GM21717 (cell line): ENCODE data around the gene WDR37.
"Not testable (repeated sequence)": the region's sequence is repeated elsewhere in the genome, so short reads cannot be mapped to it uniquely, and the experiment has no call there.

ENCODE experiments used
- ATAC-seq: cut with Tn5 transposase; IDR thresholded peaks from one replicate; pipeline ENCODE4 v1.9.1; 2021; ENCODE audit warnings: mild to moderate bottlenecking, moderate library complexity; ENCODE audit not compliant: unreplicated experiment

Gene WDR37

GRCh38 chr10:1101946-1102345 lies 45.8 kb downstream of the WDR37 start:
- ATAC-seq = no peak

GRCh38 chr10:1102416-1102815 lies 46.2 kb downstream of the WDR37 start:
- no peak for ATAC-seq

DNA sequence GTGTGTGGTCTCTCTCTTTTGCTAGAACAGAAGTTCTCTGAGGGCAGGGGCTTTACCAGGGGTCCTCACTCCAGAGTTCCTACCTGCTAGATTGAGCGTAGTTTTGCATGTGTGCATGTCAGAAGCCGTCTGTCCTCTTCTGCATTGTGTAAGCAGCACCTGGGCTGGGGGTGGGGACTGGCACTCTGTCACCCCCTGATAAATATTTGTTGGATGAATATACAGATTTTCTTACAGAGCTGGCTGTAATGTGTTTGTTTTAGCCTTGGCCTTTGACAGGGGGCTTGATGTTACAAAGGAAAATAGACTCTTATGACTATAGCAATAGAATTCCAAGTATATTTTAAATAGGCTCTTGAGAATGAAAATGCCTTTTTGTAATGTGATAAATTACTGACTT lies 46.6 kb downstream of the WDR37 start:
- no peak for ATAC-seq

- ATAC-seq = no peak
These were observed 47.4 kb downstream of the WDR37 start for GRCh38 chr10:1103551-1103950.

- no peak for ATAC-seq
These were observed 48.8 kb downstream of the WDR37 start for GRCh38 chr10:1104971-1105370.

DNA sequence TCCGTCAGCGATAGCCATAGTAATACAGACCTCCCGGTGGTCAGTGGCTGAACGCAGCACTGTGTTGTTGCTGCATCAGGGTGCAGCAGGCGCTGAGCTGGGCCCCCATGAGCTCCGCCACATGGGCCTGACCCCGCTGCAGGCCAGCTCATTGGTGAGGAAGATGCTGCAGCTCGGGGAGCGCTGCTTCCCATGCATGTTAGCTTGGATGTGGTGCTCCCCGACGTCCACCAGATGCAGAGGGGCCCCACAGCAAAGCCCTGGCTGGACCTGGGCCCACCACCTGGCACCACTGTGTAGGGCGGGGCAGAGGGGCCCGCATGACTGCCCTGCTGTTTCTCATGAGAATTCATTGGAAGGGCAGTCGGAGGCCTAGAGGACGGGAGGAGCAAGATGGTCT lies 50.8 kb downstream of the WDR37 start:
- ATAC-seq = no peak

- ATAC-seq = no peak
These were observed 51.5 kb downstream of the WDR37 start for GRCh38 chr10:1107679-1108078.

DNA sequence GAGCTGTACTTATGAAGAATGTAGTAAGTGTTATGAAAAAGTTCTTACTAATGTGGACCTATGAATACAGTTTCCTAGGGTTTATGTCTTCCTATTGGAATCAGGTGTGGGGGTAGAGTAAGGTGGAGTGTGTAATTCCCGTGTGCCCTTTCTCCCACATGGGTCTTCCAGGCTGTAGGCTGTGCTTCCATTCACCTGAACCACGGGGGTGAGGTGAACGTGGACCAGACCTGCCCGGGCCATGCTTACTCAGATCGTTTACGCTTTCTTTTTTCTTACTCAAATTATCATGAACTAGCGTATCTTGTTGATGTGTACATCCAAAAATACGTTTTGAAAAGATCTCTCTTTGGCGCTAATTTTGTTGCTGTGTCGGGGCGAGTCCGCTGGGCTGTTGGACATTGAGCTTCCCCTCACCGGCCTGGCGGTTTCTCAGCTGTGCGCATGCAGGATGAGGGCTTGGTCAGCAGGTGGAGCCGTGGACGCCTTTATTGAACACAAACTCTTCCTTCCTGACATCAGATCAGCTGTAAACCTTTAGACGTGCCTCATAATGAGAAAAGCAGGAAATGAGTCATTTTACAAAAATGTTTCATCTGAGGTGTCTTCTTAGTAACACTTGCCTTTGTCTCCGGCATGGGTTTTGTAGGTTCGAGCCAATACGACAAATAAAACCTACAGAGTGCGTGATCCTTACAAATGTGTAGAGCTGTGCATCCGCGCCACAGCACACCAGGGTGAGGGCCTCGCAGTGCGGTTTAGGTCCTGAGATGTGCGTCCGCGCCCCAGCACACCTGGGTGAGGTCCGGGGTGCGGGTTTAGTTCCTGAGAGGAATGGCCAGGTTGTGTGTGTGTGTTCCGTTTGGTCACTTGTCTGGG lies 53.8 kb downstream of the WDR37 start:
- ATAC-seq = peak; percentile 77

DNA sequence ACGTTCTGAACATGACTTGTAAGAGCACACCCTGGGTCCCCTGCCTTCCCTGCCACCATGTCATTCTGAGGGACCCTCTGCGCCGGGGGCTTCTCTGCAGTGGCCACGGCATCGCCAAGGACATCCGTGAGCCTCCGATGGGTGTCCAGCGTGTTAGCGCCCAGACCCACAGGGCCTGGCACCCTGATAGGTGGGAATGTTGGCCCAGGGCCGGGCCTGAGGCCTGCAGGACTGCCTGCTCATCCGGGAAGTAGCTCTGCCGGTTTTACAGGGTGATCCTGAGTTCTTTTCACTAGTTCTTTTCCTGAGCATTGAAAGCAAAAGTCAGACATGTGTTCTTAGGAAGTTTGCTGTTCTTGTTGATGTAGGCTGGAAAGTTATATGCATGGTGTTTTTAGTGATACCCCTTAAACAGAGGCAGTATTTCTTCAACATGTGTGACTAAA lies 54.5 kb downstream of the WDR37 start:
- ATAC-seq = no peak

DNA sequence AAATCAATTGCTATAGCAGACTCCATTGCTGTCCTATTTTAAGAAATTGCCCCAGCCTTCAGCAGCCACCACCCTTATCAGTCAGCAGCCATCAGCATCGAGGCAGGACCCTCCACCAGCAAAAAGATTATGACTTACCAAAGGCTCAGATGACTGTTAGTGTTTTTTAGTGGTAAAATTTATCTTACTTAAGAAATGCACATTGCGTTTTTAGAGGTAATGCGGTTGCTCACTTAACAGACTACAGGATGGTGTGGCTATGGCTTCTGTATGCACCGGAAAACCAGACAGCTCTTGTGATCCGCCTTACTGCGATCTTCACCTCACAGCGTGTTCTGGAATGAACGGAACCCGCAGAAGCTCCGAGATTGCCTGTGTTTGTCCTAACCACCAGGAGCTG lies 58.1 kb downstream of the WDR37 start:
- no peak for ATAC-seq

- ATAC-seq = no peak
These were observed 58.8 kb downstream of the WDR37 start for GRCh38 chr10:1114719-1115606.

DNA sequence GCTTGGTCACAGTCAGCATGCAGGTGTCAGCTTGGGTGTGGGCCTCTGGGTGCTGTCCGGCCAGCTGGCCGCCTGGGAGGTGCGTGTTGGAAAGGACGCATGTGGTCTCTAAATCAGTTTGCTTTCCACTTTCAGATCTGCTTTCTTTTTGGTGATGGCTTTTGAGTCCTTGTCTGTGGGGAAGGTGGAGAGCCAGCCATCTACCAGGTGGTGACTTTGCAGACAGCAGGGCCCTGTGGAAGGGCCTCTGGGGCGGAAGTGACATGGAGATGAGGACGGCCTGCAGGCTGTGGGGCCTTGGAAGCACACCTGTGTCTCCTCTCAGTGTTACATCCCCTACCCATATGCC lies 59.4 kb downstream of the WDR37 start:
- no peak for ATAC-seq

DNA sequence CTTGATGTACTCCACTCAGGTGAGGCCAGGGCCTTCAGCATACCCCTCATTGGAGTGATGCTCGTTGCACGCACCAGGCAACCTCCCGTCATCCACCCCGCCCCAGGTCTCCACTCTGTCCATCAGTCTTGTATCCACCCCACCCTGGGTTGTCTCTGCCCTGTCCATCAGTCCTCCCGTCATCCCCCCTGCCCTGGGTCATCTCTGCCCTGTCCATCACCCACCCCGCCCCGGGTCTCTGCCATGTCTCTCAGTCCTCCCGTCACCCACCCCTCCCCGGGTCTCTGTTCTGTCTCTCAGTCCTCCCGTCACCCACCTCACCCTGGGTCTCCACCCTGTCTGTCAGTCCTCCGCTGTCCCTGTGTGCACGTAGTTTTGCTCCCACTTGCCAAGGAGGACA lies 59.9 kb downstream of the WDR37 start:
- ATAC-seq = no peak

- no peak for ATAC-seq
These were observed 60.6 kb downstream of the WDR37 start for GRCh38 chr10:1116696-1117280.

DNA sequence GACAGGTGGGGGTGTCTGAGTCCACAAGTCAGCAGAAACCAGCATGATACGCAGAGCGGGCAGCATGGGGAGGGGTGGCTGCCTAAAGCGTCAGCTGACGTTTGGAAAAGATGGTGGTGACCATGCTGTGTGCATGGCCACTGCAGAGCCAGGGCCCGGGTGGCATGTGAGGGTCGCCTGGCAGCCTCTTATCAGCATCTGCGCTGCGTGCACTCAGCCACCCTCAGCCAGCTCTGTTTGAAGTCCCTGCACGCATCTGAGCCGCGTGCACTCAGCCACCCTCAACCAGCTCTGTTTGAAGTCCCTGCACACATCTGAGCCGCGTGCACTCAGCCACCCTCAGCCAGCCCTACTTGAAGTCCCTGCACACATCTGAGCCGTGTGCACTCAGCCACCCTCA lies 61.5 kb downstream of the WDR37 start:
- ATAC-seq = no peak

- not testable (repeated sequence) for ATAC-seq
These were observed 62.1 kb downstream of the WDR37 start for GRCh38 chr10:1118318-1118717.

DNA sequence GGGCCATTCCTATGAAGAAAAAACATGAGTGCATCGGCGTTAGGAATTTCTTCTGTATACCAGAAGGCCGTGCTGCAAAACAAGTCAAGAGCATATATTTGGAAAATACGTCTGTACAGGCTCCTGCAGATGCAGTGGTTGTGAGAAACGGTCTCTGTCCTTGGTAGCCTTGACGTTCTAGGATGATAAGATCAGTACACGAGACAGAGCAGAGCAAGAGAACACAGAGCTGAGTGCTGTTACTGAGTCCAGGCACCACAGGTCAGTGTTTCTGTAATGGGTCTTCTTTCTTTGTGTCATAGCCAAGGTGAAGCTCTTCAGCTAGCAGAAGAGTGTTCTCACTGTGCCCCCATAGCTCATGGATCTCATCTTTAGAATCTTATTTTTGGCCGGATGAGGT lies 62.8 kb downstream of the WDR37 start:
- no peak for ATAC-seq

DNA sequence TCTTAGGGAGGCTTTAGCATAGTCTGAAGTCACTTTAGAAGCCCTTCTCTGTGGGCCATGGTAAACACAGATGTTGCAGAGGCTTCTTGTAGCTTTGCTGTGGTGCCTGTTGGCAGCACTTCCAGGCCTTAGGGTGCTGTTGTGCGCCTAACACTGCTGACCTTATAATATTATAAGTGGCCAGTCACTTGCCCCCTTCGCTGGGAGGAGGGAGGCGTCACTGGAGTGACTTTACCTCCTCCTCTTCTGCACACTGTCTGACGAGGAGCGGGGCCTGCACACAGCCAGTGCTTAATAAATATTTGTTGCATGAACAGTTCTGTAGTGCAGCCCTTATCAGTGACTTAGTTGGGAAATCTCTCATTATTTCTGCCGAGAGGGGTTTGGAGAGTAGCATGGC lies 63.3 kb downstream of the WDR37 start:
- ATAC-seq = no peak

- no peak for ATAC-seq
These were observed 64.1 kb downstream of the WDR37 start for GRCh38 chr10:1120306-1120705.

DNA sequence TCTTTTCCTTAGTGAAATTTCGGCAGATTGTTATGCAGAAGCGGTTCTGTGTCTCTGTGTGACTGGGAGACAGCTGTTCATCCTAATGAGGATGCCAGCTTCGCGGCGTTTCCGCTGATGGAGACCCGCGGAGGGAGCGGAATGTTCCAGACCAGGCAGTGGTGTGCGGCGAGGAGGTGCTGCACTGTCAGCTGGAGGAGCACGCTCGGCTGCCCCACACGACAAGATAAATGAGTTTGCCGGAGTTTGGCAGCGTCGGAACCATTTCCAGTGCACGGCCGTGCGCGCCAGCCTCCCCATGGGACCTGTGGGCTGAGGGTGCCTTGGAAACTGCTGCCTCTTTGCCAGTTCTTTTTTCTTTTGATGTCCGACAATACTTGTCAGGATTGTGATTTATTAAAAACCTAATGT lies 64.6 kb downstream of the WDR37 start:
- no peak for ATAC-seq

GRCh38 chr10:1121271-1121970 lies 65.2 kb downstream of the WDR37 start:
- ATAC-seq = no peak
